Umbilical cord (tissue), 2 donors: ENCODE results near the gene SRSF5. TPM values are rescaled to one million over a fixed set of nuclear protein-coding genes. Genes with fewer than 3 reads are reported as not detected.
"Not testable (repeated sequence)": the region's sequence is repeated elsewhere in the genome, so short reads cannot be mapped to it uniquely, and the experiment has no call there.

Source experiments
- DNase-seq: peaks from one replicate; pipeline ENCODE4 v3.0.0-alpha.2; 2015; ENCODE audit warnings: low spot score
- total RNA-seq: library from RNA; depleted of rRNA; stranded (reverse); fragments of >200 nt; gene quantifications from one replicate; pipeline ENCODE4 v1.2.3, GENCODE V29; 2014; ENCODE audit warnings: low replicate concordance; ENCODE audit not compliant: insufficient read depth

SRSF5 gene
- total RNA-seq, 1 donor from 2014 or later, result 218 TPM

DNA sequence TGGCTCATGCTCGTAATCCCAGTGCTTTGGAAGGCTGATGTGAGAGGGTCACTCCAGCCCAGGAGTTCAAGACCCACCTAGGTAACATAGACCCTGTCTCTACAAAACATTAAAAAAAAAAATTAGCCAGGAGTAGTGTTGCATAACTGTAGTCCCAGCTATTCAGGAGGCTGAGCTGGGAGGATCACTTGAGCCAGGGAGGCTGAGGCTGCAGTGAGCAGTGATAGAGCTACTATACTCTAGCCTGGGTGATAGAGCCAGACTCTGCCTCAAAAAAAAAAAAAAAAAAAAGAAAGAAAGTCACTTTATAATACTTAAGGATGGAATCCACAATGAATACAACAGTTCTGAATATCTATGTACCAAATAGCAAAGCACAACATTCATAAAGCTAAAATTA lies 40.2 kb downstream of the SRSF5 start:
- no peak for DNase-seq

DNA sequence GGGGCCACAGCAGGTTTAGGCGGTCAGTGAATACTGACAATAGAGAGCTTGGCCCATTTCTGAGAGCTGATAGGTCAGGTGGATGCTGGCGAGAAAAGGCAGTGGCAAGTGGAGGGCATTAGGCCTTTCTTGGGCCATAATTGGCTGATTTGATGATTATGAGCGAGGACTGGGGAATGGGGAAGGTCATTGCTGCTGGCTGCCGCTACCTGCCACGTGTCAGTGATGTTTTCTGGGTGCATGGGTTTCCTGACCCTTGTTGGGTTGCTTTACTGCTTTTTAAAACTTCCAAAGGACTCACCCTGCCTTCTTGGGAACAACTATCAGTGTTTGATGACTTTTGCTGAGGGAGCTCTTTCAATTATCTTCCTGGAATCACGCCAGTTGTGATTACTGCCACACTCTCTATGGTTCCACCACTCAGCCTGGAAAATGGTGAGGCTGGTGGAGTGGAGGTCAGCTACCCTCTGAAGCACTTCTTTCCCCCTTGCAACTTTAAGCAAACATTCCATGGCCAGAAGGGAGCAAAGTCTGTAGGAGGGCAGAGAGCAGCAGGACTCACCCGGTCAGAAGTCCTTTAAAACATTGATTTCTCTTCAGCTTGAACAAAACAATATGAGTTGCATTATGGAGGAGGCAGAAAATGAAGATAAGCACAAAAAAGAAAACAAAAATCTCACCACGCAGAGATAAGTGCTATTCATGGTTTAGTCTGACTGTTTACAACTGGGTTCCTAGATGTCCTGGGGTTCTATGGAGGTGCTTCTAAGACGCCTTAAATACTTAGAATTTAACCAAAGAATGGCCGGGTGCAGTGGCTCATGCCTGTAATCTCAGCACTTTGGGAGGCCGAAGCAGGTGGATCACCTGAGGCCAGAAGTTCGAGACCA lies 42.2 kb downstream of the SRSF5 start:
- no peak for DNase-seq

DNA sequence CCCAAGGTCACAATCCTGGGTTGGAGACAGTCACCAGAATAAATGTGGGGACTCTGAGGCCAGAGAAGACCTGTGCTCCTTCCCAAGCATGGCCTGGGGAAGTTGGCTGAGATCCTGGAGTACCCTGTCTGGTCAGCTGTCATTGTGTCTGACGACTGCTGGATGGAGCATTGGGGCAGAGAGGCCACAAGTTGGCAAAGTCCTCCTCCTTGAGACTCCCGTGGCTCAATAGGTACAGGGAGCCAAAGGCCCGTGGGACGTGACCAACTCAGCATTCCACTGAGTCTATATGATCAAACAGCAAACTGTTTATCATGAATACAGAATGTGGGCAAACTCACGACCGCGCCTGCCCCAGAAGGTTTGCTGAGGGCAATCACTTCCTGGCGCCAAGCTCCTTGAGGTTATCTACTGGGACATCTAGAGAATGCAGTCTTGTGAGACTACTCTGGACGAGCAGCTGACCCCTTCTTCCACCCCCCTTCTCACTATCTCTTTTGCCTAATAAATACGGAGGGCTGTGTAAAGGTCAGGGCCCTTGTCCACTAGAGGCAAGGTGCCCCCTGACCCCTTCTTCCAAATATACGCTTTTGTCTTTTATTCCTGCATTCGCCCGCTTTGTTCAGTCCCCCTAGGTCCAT lies 44.4 kb downstream of the SRSF5 start:
- no peak for DNase-seq

DNA sequence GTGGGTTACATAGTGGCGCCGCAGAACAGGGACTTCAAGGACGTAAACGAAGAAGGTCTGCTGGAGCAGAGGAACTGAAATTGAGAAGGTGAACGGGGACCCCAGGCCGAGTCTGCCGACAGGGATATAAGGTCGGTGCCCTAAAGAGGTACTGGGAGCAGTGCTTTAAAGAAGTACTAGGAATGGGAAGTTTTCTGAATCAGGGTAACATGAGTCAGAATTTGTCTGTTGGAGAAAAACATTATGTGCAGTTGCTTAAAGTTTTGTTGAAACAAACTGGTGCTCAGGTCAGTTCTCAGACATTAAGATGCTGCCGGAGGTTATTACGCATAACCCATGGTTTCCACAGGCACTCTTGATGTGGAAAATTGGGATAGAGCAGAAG lies 44.9 kb downstream of the SRSF5 start:
- no peak for DNase-seq

DNA sequence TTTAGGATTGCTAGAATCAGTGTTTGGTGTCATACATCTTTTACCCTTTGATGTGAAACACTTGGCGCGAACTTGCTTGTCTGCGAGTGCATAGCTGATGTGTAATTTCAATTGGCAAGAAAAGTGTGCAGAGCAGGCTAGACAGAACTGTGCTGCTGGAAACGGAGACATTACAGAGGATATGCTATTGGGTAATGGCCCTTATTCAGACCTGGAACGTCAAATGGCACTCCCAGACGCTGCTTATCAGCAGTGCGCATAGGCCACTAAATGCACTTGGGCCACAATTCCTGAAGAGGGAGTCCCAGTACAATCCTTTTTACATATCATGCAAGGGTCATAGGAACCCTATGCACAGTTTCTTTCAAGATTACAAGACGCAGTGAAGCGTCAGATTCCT lies 45.8 kb downstream of the SRSF5 start:
- no peak for DNase-seq

DNA sequence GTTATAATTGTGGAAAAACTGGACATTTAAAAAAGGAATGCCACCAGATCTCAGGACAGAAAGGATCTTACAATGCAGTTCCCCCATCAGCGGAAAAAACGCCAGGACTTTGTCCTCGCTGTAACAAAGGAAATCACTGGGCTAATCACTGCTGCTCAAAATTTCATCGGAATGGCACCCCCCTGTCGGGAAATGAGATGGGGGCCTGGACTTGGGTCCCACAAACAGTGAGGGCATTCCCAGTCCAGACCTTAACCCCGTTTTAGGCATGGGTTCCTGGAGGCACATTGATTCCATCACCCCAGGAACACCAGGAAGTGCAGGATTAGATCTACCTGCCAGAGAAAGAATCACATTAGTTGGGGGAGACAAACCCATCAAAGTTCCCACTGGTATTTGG lies 46.4 kb downstream of the SRSF5 start:
- DNase-seq, result not testable (repeated sequence)

DNA sequence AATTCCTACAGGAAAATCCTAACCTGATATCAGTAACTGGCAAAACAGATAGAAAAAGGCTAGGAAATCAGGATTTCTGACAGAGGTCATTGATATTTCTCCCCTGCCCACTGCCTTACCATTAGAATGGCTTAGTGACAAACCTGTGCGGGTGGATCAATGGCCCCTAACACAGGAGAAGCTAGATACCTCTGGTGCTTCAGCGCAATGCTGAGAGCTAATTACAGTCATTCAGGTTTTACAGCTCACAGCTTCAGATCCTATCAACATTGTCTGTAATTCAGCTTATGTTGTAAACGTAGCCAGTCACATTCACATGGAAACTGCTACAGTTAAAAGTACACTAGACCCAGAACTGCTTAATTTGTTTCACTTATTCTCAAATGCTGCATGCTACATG lies 47.5 kb downstream of the SRSF5 start:
- no peak for DNase-seq

DNA sequence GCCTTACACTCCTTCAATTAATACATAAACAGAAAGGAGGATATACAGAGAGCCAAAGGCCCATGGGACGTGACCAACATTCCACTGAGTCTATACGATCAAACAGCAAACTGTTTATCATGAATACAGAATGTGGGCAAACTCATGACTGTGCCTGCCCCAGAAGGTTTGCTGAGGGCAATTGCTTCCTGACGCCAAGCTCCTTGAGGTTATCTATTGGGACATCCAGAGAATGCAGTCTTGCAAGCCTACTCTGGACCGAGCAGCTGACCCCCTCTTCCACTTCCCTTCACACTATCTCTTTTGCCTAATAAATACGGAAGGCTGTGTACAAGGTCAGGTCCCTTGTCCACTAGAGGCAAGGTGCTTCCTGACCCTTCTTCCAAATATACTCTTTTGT lies 48.6 kb downstream of the SRSF5 start:
- DNase-seq, result no peak

DNA sequence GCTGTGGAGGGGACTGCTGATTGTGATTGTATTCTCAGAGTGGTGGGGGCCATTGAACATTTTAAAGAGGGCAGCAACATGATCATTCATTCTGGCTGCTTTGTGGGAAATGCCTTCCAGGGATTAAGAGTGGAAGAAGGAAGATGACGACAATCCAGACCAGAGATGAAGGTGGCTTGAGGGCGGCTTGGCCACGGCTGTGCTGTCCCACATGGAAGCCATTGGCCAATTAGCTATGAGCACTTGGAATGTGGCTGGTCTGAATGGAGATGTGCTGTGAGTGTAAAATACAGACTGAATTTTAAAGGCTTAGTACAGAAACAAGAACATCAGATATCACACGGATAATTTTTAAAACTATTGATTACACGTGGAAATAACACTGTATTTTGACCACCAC lies 49.3 kb downstream of the SRSF5 start:
- DNase-seq, result no peak

DNA sequence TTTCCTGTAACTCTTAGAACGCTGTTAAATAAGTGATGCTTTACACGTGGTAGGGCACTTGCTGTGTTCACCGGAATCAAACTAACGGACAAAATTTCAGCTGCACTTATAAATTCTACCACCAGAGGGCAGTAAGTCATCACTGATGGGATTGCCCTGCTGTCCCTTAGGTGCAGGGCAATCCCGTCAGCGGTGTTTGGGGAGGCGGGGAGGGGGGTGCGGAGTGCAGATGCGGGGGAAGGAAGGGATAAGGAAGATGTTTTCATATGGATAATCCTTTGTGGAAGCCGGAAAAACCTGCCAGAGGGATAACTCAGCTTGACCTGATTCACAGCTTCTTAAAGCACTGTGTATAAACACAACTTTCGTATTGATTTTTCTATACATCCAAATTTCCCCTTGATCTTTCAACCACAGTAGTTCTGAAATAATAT lies 51.8 kb downstream of the SRSF5 start:
- DNase-seq, result peak; percentile 67

DNA sequence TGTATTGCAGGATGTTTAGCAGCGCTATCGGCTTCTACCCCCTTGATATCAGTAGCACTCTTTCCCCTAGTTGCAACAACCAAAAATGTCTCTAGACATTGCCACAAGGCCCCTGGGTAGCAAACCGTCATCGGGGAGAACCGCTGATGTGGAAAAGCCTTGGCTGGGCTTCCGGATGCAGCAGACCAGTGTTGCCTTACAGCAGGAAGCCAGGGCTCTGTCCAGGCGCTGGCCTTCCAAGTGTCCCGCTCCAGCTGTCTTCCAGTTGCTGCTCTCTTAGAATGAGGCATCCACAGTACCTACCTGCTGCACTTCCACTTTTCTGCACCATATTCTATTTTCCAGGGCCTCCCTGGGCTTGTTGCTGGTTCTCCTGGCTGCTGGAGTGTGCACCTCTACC lies 52.7 kb downstream of the SRSF5 start:
- no peak for DNase-seq

DNA sequence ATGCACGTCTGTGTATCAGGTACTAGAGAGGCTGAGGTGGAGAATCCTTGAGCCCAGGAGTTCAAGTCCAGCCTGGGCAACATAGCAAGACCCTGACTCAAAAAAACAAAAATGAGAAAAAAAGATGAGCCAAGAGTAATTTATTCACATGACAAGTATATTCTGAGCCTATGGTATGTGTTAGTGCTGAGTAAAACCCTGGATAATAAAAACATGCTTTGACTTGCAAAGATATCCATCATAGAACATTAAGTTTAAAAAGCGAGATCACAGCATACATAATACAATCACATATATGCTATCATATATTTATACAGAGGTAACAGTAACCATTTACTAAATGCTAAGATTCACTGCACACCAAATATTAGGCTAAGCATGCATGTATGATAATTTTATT lies 54.0 kb downstream of the SRSF5 start:
- no peak for DNase-seq

Other genes starting within 250 kb of the SRSF5 start
- gene CCDC177, start 192.3 kb upstream of the SRSF5 start, total RNA-seq, result 0.72 TPM
- gene SUSD6, start 155.5 kb upstream of the SRSF5 start, total RNA-seq, result 16.6 TPM
- 2.4 TPM for gene SLC10A1, start 30.1 kb downstream of the SRSF5 start, total RNA-seq
- gene SMOC1, start 112.3 kb downstream of the SRSF5 start, total RNA-seq, result 17.6 TPM